CD4-positive, alpha-beta T cell treated with Interleukin-4 for 4 hours (primary cell): Measurements from ENCODE around the gene OR2H1.
"Not testable (repeated sequence)": the region's sequence is repeated elsewhere in the genome, so short reads cannot be mapped to it uniquely, and the experiment has no call there.

ENCODE experiments used
- DNase-seq: peaks from one replicate; pipeline ENCODE4 v3.0.0-alpha.2; 2020

OR2H1 gene

GRCh38 chr6:29456971-29457370, at the start of gene OR2H1, which contains the start of gene OR11A1:
Gene OR2H1 (plus strand): TSS chr6:29457155. CDS start chr6:29461770, 4,615 bp downstream.
Gene OR11A1 (minus strand): TSS chr6:29457071. CDS start chr6:29427641, 29,430 bp downstream.
- no peak for DNase-seq

- DNase-seq, result no peak
Observed at GRCh38 chr6:29414588-29414987, 42.4 kb upstream of the OR2H1 start, which contains the start of gene OR12D1. Gene OR12D1 (plus strand): TSS chr6:29414928.

GRCh38 chr6:29419516-29419915, 37.4 kb upstream of the OR2H1 start:
- DNase-seq, result no peak

- no peak for DNase-seq
Observed at GRCh38 chr6:29424168-29424567, 32.8 kb upstream of the OR2H1 start.

DNA sequence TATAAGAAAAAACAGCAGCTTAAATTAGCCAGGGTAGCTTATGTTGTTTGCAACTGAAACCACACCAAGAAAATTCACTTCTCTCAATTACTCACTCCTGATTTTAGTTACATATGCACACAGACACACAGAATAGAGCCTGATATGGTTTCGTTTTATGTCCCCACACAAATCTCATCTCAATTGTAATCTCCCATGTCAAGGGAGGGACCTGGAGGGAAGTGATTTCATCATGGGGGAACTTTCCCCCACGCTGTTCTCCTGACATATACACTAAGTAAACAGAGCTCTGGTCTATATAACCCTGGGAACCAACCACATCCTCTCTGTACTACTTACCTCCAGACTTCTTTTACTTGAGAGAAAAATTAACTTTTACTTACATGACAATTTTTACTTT, 32.4 kb upstream of the OR2H1 start:
- DNase-seq, result no peak

GRCh38 chr6:29425075-29425474, 31.9 kb upstream of the OR2H1 start:
- DNase-seq, result no peak

DNA sequence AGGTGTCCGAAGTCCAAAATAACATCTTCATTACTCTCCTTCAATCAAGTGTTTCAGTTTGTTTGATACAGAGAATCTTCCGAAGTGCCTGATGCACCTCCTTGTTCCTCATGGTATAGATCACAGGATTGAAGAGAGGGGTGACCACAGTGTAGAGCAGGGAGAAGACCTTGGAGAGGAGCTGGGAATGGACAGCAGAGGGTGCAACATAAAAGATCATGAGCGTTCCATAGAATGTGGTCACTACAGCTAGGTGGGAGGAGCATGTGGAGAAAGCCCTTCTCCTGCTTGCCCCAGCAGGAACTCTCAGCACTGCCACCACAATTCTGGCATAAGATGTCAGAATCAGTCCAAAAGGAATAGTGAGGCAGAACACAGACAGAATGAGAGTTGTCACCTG, 30.3 kb upstream of the OR2H1 start:
- no peak for DNase-seq

- not testable (repeated sequence) for DNase-seq
Observed at GRCh38 chr6:29436730-29437129, 20.2 kb upstream of the OR2H1 start.

DNA sequence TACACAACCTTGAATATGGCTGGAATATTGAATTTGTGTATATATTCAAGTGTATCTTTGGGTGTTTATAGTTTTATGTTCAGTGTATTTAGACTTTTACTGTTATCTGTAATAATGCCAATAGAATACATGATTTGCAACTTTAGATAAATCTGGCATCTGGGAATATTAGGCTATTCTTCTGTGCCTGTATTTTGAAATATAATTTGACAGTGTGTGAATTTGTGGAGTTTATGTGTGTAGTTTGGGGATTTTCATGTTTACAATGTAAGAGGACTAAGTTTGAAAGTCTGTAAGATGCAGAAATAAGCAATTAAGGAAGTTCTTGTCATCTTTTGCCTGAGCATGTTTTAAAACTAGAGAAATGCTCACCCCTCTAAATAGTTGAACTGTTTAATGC, 17.9 kb upstream of the OR2H1 start, which contains the start of gene OR10C1:
TSS of gene OR10C1 (plus strand) at position 301 of the 400 bp plus-strand sequence. CDS start 710 bp downstream, outside the sequence.
- DNase-seq, result no peak

GRCh38 chr6:29442719-29443118, 14.2 kb upstream of the OR2H1 start:
- no peak for DNase-seq

DNA sequence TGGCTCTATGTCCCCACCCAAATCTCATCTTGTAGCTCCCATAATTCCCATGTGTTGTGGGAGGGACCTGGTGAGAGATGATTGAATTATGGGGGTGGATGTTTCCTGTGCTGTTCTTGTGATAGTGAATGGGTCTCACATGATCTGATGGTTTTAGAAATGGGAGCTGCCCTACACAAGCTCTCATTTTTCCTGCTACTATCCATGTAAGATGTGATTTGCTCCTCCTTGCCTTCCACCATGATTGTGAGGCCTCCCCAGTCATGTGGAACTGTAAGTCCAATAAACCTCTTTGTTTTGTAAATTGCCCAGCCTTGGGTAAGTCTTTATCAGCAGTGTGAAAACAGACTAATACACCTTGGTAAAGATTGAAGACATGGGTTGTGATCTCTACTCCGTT, 12.9 kb upstream of the OR2H1 start:
- DNase-seq, result not testable (repeated sequence)

DNA sequence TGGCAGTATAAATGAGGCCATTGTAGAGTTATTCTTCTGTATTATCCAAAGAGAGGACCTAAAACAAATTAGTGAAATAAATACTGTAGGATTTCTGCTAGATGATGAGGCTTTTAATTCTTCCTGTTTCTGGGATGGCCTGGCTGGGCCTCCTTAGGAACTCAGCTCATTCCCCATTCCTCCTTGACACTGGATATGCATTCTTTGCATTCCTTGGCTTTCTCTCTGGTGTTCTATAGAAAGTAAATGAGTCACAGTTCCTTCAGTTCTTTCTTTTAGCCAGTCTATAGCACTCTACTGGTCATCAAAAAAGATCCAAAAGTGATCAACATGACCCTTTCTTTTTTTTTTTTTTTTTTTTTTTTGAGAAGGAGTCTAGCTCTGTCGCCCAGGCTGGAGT, 9.3 kb upstream of the OR2H1 start:
- no peak for DNase-seq

- no peak for DNase-seq
Observed at GRCh38 chr6:29451471-29452193, 5.3 kb upstream of the OR2H1 start.

GRCh38 chr6:29461021-29461814, 4.3 kb downstream of the OR2H1 start:
- no peak for DNase-seq

- no peak for DNase-seq
Observed at GRCh38 chr6:29462022-29462421, 5.1 kb downstream of the OR2H1 start.

- no peak for DNase-seq
Observed at GRCh38 chr6:29465279-29465678, 8.3 kb downstream of the OR2H1 start.

DNA sequence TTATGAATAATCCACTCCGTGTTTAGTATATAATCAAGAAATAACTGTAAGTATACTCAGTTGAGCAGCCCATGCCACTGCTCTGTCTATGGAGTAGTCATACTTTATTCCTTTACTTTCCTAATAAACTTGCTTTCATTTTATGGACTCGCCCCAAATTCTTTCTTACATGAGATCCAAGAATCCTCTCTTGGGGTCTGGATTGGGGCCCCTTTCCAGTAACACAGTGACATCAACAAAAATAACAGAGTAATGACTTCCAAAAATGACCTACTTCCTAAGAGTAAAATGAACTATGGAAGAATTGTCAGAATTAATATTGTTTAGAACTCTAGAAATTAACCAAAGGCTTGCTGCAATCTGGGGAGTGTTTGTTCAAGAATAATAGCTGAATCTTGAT, 8.8 kb downstream of the OR2H1 start:
- DNase-seq, result no peak

GRCh38 chr6:29466241-29466640, 9.3 kb downstream of the OR2H1 start:
- DNase-seq, result no peak

DNA sequence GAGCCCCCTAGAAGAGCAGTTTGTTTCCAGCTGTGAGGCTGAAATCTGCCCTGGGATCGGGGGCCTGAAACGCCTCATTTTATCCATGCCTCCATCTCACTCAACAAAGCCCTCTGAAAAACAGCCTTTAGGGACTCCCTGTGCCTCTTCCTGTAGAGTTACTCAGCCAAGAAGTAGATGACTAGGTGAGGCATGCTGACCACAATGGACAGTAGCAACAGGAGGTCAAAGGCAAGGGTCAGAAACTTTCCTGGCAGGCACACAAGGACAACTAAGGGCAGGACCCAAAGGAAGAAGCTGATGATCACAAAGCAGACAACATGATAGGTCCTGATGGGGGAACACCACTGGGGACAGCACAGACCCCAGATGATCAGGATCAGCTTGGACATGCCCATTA, 18.0 kb downstream of the OR2H1 start:
- no peak for DNase-seq

- no peak for DNase-seq
Observed at GRCh38 chr6:29477923-29478450, 21.0 kb downstream of the OR2H1 start.

DNA sequence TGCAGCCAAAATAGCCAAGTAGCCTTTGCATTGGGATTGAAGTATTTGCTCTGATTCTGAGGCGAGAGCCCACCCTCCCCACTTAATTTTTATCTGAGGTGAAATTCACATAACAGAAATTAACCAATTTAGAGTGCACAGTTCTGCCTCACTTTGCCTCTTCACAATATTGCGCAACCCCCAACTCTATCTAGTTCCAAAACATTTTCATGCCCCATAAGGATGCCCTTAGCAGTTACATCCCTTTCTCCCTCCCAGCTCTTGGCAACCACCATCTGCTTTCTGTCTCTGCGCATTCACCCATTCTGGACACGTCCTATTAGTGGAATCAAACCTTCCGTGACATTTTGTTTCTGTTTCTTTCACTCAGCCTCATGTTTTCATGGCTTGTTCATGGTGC, 21.8 kb downstream of the OR2H1 start:
- no peak for DNase-seq

DNA sequence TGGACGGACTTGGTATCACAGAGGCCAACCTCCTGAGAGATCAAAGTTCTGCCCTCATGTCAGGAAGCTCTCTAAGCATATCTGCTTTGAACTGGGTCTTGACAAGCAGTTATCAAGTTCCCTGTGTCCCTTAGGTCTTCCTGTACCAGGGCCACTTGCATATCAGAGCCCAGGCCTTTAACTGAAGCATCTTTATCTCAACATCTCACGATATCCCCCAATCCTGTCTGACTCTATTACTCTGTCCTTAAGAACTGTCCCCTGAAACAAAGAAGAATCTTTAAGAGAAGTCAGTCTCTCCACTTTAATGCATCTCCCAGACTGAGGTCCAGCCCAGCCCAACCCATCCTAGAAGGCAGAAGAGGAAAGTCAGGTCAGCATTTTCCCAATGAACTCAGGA, 22.6 kb downstream of the OR2H1 start:
- no peak for DNase-seq

DNA sequence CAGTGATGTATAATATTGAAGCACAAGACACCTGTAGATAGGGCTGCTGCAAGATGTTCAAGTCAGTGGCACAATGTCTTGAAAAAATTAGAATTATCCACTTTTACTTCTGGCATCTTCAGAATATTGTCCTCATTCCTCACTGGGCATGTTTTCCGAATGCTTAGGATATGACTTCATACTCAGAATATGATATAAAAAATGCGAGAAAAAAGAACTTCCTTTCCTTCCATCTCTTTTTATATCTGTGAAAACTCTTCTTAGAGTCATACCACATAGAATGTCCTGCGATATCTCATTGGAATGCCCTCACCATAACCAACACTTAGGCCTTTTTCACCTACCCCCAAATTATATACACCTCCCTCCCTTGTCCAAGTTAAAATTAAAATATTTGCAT, 26.2 kb downstream of the OR2H1 start:
- no peak for DNase-seq

GRCh38 chr6:29483735-29484134, 26.8 kb downstream of the OR2H1 start:
- DNase-seq, result no peak
